ENCODE results near the gene DSP.

The DSP gene, protein sequence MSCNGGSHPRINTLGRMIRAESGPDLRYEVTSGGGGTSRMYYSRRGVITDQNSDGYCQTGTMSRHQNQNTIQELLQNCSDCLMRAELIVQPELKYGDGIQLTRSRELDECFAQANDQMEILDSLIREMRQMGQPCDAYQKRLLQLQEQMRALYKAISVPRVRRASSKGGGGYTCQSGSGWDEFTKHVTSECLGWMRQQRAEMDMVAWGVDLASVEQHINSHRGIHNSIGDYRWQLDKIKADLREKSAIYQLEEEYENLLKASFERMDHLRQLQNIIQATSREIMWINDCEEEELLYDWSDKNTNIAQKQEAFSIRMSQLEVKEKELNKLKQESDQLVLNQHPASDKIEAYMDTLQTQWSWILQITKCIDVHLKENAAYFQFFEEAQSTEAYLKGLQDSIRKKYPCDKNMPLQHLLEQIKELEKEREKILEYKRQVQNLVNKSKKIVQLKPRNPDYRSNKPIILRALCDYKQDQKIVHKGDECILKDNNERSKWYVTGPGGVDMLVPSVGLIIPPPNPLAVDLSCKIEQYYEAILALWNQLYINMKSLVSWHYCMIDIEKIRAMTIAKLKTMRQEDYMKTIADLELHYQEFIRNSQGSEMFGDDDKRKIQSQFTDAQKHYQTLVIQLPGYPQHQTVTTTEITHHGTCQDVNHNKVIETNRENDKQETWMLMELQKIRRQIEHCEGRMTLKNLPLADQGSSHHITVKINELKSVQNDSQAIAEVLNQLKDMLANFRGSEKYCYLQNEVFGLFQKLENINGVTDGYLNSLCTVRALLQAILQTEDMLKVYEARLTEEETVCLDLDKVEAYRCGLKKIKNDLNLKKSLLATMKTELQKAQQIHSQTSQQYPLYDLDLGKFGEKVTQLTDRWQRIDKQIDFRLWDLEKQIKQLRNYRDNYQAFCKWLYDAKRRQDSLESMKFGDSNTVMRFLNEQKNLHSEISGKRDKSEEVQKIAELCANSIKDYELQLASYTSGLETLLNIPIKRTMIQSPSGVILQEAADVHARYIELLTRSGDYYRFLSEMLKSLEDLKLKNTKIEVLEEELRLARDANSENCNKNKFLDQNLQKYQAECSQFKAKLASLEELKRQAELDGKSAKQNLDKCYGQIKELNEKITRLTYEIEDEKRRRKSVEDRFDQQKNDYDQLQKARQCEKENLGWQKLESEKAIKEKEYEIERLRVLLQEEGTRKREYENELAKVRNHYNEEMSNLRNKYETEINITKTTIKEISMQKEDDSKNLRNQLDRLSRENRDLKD (N-terminal part only)

GRCh38 chr6:7541175-7542064 is at the start of gene DSP:
Gene DSP, plus strand, starts transcription at chr6:7541671. Its CDS starts 245 bp downstream, at chr6:7541916.
- peak; percentile 74 for DNase-seq (ENCODE audit: low spot score)

DNA sequence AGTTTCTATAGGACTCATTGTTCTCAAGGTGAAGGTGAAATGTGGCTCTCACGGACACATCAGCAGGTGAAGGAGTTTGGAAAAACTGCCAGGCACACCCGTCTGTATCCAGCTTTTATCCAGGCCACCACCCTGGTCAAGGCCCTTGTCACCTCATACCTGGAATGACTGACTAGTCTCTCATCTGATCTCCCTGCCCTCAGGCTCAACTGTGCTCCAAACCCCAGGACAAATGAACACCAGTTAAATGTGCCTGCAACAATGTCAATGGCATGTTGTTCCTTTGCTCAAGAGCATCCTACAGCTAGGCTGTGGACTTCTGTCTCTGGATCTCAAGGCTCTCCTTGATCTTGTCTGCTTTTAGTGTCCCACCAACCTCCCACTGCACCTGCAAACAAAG is 47.6 kb upstream of the DSP start:
- no peak for DNase-seq (ENCODE audit: low spot score)

DNA sequence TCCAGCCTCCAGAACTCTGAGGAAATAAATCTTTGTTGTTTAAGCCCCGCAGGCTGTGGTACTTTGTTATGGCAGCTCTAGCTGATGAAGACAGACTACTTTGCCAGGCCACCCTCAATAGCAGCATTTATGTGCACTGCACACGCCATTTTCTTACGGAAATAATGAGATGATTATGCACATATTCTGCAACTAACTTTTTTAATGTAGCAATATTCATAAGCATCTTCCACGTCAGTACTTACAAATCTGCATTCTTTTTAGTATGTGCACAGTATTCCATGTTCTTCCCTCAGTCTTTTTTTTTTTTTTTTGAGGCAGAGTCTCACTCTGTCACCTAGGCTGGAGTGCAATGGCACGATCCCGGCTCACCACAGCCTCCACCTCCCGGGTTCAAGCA is 46.8 kb upstream of the DSP start:
- no peak for DNase-seq (ENCODE audit: low spot score)

GRCh38 chr6:7496266-7496875 is 45.1 kb upstream of the DSP start:
- DNase-seq (ENCODE audit: low spot score), result no peak

DNA sequence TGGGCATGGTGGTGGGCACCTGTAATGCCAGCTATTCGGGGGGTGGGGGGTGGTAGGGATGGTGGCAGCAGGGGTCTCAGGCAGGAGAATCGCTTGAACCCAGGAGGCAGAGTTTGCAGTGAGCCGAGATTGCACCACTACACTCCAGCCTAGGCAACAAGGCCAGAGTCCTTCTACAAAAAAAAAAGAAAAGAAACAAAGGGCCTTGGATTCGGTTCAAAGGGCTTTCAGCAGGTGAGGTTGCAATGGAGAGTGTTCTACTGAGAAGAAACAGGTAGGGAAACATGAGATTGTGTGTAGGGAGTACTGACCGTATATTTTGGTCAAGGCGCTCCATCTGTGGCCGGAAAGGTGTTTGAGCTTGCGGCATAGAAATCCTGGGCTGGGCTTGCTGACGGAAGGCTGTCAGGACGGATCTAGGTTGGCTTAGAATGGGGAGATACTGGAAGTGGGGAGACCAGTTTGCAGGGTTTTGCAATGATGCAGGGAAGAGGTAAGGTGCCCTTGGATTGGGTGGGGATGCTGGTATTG is 40.7 kb upstream of the DSP start:
- no peak for DNase-seq (ENCODE audit: low spot score)

GRCh38 chr6:7502743-7503142 is 38.7 kb upstream of the DSP start:
- no peak for DNase-seq (ENCODE audit: low spot score)

DNA sequence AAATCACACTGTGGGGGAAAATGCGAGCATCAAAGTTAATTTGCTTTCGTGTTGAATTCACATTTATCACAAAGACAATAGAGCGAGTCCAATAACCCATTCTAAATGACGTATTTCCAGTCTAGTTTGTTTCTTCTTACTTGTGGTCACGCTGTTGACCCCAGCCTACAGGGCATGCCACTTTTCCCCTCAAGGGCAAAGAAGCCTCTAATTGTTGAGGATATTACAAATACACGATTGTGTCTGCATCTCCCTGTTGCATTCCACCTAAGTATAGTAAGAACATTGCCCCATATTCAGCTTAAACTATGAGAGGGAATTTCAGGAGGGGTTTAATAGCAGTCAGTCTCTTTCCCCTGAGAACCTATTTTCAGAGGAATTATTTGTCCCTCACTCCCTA is 37.4 kb upstream of the DSP start:
- DNase-seq (ENCODE audit: low spot score), result no peak

DNA sequence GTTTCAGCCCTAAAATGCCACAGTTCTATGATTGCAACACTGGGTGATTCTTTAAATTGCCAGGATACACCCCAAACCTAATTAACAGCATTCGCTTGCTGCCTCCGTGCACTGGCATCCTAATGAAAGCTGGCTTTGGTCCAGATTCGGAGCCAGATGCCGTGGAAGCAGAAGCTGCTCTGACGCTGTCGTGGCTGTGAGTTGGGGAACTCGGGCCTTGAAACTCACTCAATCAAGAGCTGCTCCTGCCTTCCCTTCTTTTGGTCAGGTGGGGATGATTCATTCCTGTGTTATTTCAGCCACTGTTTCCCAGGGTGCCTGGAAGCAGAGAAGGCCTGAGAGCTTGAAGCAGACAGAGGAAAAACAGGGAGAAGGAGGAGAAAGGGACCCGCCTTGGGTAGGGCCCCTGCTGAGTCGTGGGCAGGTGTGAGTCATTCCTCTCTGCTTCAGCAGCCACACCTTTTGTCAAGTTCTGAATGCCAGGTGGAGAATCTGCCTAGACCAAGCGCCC is 36.2 kb upstream of the DSP start:
- peak; percentile 45 for DNase-seq (ENCODE audit: low spot score)

GRCh38 chr6:7507600-7507999 is 33.9 kb upstream of the DSP start:
- no peak for DNase-seq (ENCODE audit: low spot score)

DNA sequence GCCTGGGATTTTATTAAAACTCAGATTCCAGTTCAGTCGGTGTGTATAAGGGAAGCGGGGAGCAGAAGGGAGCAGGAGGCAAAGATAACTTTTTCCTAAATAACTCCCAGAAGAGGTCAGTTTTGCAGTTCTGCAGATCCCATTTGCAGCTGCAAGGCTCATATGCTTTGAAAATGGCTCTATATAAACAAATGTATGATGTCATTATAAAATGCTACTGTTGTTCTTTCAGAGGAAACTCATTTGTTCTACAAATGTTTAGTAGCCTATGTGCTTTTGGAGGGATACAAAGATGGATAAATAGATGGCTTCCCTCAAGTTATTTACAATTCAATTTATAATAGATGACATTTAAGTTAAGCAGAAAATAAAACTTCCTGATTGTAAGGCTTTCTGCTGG is 29.2 kb upstream of the DSP start:
- no peak for DNase-seq (ENCODE audit: low spot score)

DNA sequence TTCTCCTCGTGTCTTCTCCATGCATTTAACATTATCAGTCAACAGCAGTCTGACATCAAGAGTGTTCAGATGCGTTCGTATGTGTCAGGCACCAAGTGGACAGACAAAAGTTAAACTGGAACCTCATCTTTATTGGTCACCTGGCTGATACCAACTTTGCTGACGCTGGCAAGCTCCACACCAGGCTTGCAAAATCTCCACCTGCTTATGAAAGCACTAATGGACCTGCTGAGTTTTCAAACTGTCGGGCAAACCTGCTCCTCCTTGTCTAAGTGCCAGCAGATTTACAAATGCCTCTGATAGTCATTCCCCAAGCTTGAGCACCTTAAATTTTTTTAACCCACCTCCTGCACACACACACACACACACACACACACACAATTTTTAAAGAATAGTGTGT is 27.9 kb upstream of the DSP start:
- DNase-seq (ENCODE audit: low spot score), result no peak

DNA sequence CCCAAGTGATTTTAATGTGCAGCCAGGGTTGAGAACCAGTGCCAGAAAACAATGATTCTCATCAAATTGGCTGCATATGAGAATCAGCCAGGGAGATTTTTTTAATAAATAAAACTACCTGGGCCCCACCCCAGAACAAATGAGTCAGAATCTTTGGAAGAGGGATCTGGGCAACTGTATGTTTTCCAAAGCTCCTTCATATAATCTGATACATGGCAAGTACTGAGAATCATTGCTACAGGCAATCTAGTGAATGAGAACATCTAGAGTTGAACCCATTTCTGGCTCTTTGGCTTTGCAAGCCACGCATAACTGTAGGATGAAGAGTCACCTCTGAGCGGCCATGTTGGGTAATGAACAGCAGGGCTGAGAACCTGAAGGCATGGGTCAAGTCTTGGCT is 26.1 kb upstream of the DSP start:
- no peak for DNase-seq (ENCODE audit: low spot score)

DNA sequence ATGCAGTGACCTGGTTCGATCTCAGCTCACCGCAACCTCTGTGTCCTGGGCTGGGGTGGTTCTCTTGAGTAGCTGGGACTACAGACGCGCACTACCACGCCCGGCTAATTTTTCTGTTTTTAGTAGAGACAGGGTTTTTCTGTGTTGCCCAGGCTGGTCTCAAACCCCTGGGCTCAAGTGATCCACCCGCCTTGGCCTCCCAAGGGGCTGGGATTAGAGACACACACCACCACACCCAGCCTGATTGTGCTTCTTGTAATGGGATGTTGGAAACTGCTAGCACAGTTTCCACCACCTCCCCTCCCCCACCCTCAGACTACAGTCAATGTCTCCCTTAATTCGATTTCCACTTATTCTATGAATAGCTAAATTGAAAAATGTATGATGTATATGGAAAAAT is 22.6 kb upstream of the DSP start:
- DNase-seq (ENCODE audit: low spot score), result no peak

- DNase-seq (ENCODE audit: low spot score), result no peak
Measured at GRCh38 chr6:7522873-7523272, 18.6 kb upstream of the DSP start.

DNA sequence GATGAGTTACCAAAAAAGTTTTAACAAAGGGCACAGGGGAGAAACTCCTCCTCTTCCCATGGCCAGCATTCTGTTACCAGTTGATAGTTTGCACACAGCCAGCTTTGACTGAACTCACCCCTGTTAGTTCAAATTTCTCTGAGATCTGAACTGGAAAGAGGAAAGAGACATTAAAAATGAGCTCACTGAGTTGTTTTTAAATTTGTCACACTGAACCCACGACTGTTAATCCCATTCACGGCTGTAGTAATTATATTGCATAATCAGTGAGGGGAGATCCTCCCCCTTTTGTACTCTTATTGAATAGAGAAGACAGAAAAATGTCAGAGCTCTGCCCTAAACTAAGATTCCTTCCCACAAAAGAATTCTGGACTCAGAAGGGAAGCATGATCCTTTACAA is 17.5 kb upstream of the DSP start:
- no peak for DNase-seq (ENCODE audit: low spot score)

DNA sequence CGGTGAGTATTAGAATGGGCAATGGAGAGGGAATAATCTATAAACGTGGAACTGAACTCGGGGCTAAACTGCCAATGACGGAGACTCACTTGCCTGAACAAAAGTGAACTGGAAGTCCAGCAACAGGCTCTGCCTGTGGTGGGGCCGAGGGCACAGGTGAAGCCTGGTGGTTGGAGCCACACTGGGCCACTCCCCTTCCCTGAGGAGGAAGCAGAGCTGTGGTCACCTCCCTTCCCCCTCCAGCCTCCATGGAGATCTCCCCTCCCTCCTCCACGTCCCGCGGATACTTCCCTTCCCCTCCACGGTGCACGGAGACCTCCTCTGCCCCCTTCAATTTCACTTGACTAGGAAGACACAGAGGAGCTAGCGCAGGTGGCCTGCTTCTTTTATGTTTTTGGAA is 14.7 kb upstream of the DSP start:
- no peak for DNase-seq (ENCODE audit: low spot score)

- no peak for DNase-seq (ENCODE audit: low spot score)
Measured at GRCh38 chr6:7528565-7528964, 12.9 kb upstream of the DSP start.

DNA sequence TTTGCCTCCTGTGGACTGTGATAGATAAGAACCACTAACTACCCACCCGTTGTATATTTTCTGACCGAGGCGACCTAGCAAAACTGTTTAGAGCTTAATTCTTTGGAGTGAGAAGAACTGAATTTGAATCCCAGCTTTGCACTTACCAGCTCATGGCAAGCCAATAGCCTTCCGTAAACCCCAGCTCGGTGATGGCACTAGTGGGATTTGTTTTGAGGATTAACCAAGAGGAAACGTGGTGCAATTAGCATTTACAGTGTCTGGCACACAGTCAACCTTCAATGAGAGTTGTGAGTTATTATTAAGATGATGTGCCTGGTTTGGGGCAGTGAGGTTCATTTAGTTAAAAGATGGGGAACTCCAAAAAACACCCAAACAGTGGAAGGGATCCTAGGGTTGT is 12.3 kb upstream of the DSP start:
- DNase-seq (ENCODE audit: low spot score), result no peak

- no peak for DNase-seq (ENCODE audit: low spot score)
Measured at GRCh38 chr6:7532232-7532631, 9.2 kb upstream of the DSP start.

DNA sequence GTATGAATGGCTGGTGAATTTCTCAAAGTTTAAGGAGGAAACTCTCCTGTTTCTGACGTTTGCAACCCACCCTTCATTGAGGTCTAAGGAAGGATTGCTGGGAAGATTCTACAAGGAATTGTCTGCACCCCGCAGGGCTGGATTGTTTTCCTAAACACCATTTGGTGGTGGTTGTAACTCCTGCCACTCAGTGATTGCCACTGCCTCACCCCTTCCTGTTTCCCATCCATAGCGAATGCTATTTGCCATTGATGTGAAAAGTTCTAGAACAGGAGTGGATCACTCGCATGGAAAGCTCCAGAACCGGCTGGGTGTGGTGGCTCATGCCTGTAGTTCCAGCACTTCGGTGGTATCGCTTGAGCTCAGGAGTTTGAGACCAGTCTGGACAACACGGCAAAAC is 8.7 kb upstream of the DSP start:
- no peak for DNase-seq (ENCODE audit: low spot score)

DNA sequence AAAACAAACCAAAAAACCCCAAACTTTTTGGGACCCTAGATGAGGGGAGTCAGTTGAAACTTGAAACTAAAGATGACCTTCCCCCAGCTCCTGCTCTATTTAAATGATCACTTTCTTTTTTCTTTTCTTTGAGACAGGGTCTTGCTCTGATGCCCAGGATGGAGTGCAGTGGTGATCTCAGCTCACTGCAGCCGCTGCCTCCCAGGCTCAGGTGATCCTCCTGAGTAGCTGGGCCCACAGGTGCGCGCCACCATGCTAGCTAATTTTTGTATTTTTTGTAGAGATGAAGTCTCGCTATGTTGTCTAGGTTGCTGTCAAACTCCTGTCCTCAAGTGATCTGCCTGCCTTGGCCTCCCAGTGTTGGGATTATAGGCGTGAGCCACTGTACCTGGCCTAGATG is 7.3 kb upstream of the DSP start:
- DNase-seq (ENCODE audit: low spot score), result no peak
